Erythroblast (primary cell): Measurements from ENCODE around the gene GRIN3B.

Experiments used
- GATA1 ChIP-seq: IDR thresholded peaks from 2 replicates; pipeline ENCODE4 v1.6.1; 2011; ENCODE audit warnings: low read depth, mild to moderate bottlenecking, control low read depth, low read length, moderate library complexity
- POLR2A ChIP-seq: IDR thresholded peaks from 2 replicates; pipeline ENCODE4 v1.6.1; 2011; ENCODE audit warnings: mild to moderate bottlenecking, low read length

- TF ChIP-seq POLR2A (no peak), GATA1 (no peak)
These were observed 8.9 kb upstream of the GRIN3B start for GRCh38 chr19:991174-991931.
